K562 (cell line): Measurements from ENCODE around the gene MYEF2. TPM values are rescaled to one million over a fixed set of nuclear protein-coding genes. Genes with fewer than 3 reads are reported as not detected.

Experiments
- CGGBP1 ChIP-seq: fragments of 250-450 bp; sonication (Bioruptor Pico); IDR thresholded peaks from 2 replicates; pipeline ENCODE4 v1.9.0; 2021; ENCODE audit warnings: mild to moderate bottlenecking
- ELK1 ChIP-seq: sonication (generic); formaldehyde crosslinking; IDR thresholded peaks from 2 replicates; pipeline ENCODE4 v1.8.1; 2022; ENCODE audit warnings: missing genetic modification reagents
- ERF ChIP-seq: fragments of 450-650 bp; formaldehyde crosslinking; IDR thresholded peaks from 2 replicates; pipeline ENCODE4 v1.4.0; 2020; ENCODE audit warnings: mild to moderate bottlenecking, mixed read lengths
- GTF2A2 ChIP-seq: IDR thresholded peaks from 2 replicates; pipeline ENCODE4 v1.6.1; 2016; ENCODE audit warnings: mild to moderate bottlenecking, missing genetic modification characterization, missing compliant biosample characterization
- HOMEZ ChIP-seq: fragments of 250-450 bp; sonication (Bioruptor Pico); IDR thresholded peaks from 2 replicates; pipeline ENCODE4 v1.4.0; 2020; ENCODE audit warnings: mild to moderate bottlenecking, moderate library complexity
- MAFK ChIP-seq: IDR thresholded peaks from 2 replicates; pipeline ENCODE4 v1.6.1; 2011; ENCODE audit warnings: low read length, improper control_type of control experiment
- NKRF ChIP-seq: fragments of 450-650 bp; IDR thresholded peaks from 2 replicates; pipeline ENCODE4 v1.6.1; 2016; ENCODE audit warnings: borderline replicate concordance
- RREB1 ChIP-seq: fragments of 250-450 bp; sonication (Bioruptor Pico); IDR thresholded peaks from 2 replicates; pipeline ENCODE4 v1.4.0; 2020
- THRAP3 ChIP-seq: fragments of 450-650 bp; IDR thresholded peaks from 2 replicates; pipeline ENCODE4 v1.6.1; 2016; ENCODE audit warnings: mild to moderate bottlenecking, inconsistent platforms, borderline replicate concordance
- ZNF143 ChIP-seq: sonication (generic); formaldehyde crosslinking; IDR thresholded peaks from 2 replicates; pipeline ENCODE4 v1.9.0; 2022; ENCODE audit warnings: mild to moderate bottlenecking, missing genetic modification reagents
- ZNF609 ChIP-seq: sonication (generic); formaldehyde crosslinking; IDR thresholded peaks from 2 replicates; pipeline ENCODE4 v1.8.1; 2023; ENCODE audit warnings: missing genetic modification reagents, mild to moderate bottlenecking, borderline replicate concordance
- polyA plus RNA-seq, 8 experiments: library from polyadenylated mRNA; depleted of rRNA in 4 of 8; stranded (reverse) in 5 of 8; unstranded in 3 of 8; fragments of >200 nt; fragmentation: Nextera tagmentation in 2 of 8; fragmentation: Illumina TruSeq in 1 of 8; extraction: Ambion mirVana in 2 of 8; extraction: Trizol in 1 of 8; gene quantifications; 2 replicates each; pipeline versions ENCODE4 v1.2.1 to v1.2.3, GENCODE V29; 2011 to 2014; ENCODE audit warnings: inconsistent platforms in 1 of 8, missing spikeins in 1 of 8
- total RNA-seq, 7 experiments: library from RNA; depleted of rRNA in 6 of 7; stranded (reverse); fragments of >200 nt in 6 of 7; fragmentation: Illumina TruSeq in 2 of 7; extraction: Trizol in 2 of 7; gene quantifications; 2 replicates each; pipeline versions ENCODE4 v1.2.1 to v1.2.3, GENCODE V29; 2011 to 2021; ENCODE audit warnings: low replicate concordance in 1 of 7

Gene MYEF2
- total and polyA plus RNA-seq, 9 of the 15 experiments (the other 6 are each of a cell fraction or from before 2014, with no cell fraction given), result 0.03 to 0.82 (median 0.19) TPM

- TF ChIP-seq RREB1 (CRISPR knock-in tag) (no peak), ZNF143 (no peak), THRAP3 (no peak), ERF (CRISPR knock-in tag) (no peak), GTF2A2 (tag) (no peak), HOMEZ (no peak), ZNF609 (CRISPR knock-in tag) (no peak), MAFK (peak; percentile 85), NKRF (no peak), CGGBP1 (CRISPR knock-in tag) (no peak), ELK1 (CRISPR knock-in tag) (no peak)
Measured at GRCh38 chr15:48086576-48086975, 91.5 kb downstream of the MYEF2 start (continued).
